HG02623 (cell line): ENCODE results near the gene MAML3.

Experiments
- ATAC-seq: cut with Tn5 transposase; IDR thresholded peaks from one replicate; pipeline ENCODE4 v1.9.1; 2021; ENCODE audit warnings: moderate library complexity; ENCODE audit not compliant: unreplicated experiment

The MAML3 gene

GRCh38 chr4:139768896-139769295 is 385.1 kb downstream of the MAML3 start:
- no peak for ATAC-seq

- no peak for ATAC-seq
Measured at GRCh38 chr4:139768366-139768765, 385.6 kb downstream of the MAML3 start.

DNA sequence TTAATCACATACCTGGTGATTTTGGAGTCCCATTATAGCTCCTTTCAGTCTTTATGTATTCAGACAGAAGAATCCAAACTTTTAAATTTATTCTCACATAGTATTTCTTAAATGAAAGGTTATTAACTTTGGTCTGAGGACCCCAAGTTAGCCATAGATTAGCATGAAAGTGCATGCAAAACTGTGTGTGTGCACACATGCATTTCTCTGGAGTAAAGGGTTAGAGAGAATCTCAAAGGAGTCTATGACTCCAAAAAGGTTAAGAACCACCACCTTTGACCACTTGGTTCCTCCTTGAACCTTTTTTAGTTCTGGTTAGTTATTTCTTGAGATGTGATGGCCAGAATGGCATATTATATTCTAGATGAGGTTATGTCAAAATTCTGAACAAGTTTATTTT is 386.4 kb downstream of the MAML3 start:
- no peak for ATAC-seq

- ATAC-seq: no peak
Measured at GRCh38 chr4:139767168-139767567, 386.8 kb downstream of the MAML3 start.

GRCh38 chr4:139764686-139765310 is 389.2 kb downstream of the MAML3 start:
- no peak for ATAC-seq

DNA sequence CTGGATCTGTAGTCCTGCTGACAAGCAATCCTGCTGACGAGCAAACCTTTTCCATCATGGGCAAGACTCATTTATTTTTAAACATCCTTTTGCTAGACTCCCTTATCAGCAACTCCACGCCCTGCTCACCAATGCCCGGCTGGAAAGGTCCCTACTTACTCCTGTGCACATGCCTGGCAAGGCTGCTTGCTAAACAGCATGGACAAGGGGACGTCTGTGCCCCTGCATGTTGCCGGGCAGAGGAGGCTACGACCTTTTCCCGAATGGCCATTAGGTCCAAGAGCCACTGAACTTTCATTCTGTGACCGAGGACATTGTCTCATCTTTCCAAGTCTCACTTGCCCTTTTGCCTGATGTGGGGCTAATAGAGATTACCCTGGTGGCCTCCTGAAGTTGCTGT is 389.8 kb downstream of the MAML3 start:
- ATAC-seq: no peak

- ATAC-seq: no peak
Measured at GRCh38 chr4:139763672-139764071, 390.3 kb downstream of the MAML3 start.

DNA sequence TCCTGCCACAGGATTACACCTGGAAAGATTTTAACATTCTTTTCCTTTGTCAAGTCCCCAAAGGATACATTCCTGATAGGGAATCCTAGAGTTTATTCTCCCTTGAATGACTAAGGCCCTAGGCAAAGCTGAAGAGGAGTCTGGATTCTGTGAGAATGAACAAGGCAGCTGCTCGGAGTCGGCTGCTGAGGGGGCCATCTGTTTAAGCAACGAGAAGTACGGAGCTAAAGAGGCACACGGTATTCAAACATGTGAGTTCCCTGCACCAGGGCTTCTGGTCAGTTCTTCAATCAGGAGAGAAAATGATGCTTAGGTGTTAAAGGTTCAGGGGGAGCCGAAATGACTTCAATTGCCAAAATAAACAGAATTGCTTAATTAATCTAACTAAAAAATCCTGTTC is 390.8 kb downstream of the MAML3 start:
- ATAC-seq: no peak

GRCh38 chr4:139762720-139763119 is 391.3 kb downstream of the MAML3 start:
- no peak for ATAC-seq

GRCh38 chr4:139761461-139761860 is 392.5 kb downstream of the MAML3 start:
- no peak for ATAC-seq

- ATAC-seq: no peak
Measured at GRCh38 chr4:139760567-139760966, 393.4 kb downstream of the MAML3 start.

DNA sequence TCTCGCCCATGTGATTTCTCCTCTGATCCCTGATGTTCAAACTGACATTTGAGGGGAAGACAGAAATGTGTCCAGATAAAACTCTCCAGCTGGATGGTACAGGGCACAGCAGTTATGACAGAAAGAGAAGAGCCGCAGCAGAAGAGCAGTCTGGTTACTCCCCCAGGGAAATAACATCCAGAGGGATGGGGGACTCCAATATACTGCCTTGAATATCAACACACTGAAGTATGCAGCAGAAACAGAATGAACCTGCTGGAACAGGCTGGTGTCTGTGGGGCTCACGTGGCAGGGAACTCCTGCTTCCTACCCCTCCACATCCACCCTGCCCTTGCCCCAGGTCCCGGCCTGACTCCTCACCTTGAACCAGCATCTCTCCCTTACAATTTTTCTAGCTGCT is 394.9 kb downstream of the MAML3 start:
- ATAC-seq: no peak

- no peak for ATAC-seq
Measured at GRCh38 chr4:139756391-139757180, 397.4 kb downstream of the MAML3 start.

- ATAC-seq: no peak
Measured at GRCh38 chr4:139754938-139755337, 399.0 kb downstream of the MAML3 start.

GRCh38 chr4:139753686-139754085 is 400.3 kb downstream of the MAML3 start:
- no peak for ATAC-seq

GRCh38 chr4:139749835-139750498 is 404.0 kb downstream of the MAML3 start:
- ATAC-seq: no peak

DNA sequence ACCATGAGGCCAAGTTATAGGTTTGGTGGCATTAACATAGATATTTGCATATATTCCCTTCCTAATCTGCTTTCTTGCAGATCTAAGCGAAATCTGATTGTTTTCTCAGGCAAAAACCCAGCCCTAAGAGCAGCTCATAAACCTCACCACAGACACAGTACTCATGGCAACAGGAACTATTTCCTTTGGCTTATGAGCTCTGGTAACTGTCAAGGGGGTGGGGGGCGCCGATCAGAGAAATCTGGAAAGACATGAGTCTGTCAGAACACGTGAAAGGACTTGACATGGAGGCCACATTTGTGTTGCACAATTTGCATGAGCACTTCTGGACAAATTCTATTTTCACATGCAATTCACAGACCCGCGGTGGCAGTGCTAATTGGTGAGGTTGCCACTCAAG is 404.6 kb downstream of the MAML3 start:
- no peak for ATAC-seq

DNA sequence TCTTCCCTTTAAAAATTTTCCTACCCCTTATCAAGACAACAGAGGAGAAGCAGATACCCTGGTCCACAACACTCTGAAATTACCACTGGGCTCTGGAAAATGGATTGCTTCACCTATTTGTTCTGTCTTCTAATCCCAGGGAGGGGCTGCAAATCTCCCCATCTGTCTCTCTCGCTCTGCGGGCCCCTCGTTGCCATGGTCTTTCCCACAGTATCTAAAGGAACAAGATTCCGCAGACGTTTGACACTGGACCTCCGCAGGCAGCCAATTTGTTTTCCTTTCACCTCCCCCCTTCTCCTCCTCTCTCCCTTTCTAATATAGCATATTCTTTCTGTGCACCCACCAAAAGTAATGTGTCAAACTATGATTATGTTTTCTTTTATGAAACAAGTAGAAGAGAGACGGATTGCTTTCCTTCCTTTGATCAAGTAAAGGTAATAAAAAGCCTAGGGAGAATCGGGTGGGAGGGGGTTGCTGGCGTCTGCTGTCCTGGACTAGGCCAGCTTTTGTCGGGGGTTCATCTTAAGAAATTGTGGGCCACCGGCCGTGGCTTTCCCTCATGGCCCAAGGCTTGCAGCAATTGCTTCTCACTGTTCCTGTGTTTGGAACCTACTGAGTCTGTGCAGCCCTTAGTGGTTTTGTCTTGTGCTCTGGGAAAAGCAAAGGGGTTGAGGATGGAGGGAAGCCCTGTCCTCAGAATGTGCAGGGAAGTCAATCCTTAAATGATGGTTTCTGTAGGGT is 407.4 kb downstream of the MAML3 start:
- ATAC-seq: no peak

- no peak for ATAC-seq
Measured at GRCh38 chr4:139745111-139745639, 408.8 kb downstream of the MAML3 start.

DNA sequence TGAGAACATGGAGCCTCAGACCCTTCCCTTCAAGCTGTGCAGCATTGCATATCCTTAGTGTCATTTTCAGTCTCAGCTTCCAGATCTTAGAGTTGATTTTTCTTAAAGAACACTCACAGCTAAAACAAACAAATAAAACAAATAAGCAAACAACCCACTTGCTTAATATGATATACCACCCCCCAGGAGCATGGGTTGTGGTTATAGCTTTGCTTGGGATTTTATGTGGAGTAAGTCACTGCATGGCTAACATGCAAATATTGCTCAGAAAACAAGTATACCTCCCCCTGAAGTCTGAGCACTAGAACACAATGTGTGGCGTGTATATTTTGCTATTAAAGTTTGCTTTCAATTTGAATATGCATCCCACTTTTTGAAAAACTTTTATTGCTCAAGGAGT is 409.8 kb downstream of the MAML3 start:
- ATAC-seq: no peak

DNA sequence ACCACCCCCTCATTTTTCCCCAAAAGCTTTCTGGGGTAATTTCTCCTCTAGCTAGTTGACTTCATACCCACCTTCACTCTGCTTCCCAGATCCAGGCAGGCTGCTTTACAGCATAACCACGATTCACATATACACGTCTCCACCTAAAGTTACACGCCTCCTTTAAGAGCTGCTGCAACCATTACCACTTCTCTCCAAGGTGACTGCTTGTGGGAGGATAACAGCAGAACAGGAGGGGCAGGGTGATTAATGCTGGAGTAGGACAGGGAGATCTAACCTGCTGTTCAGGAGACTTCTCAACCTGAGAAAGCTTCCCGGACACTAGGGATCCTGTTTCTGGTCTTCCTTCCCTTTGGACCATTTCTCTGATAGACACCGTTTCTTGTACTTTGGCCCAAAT is 411.0 kb downstream of the MAML3 start:
- no peak for ATAC-seq
